ENCODE measurements around the gene TULP4.

DNA sequence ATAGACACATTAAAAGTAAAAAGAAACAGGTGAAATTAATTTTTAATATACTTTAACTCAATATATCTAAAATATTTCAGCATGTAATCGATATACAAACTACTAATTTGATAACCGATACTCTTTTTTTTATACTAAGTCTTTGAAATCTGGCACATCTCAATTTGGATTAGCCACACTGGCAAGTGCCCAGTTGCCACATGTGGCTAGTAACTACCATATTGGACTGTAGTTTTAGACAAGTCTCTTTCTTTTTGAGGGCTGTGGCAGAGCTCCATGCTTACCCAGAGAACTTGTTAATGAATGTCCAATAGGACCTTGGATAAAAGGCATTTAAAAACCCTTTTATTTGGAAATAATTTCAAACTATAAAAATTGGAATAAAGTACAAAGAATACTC is 17.8 kb downstream of the TULP4 start:
- no peak for TF ChIP-seq POLR2A (IDR thresholded peaks at IDR 0.05)
- TF ChIP-seq, protein P1, sequence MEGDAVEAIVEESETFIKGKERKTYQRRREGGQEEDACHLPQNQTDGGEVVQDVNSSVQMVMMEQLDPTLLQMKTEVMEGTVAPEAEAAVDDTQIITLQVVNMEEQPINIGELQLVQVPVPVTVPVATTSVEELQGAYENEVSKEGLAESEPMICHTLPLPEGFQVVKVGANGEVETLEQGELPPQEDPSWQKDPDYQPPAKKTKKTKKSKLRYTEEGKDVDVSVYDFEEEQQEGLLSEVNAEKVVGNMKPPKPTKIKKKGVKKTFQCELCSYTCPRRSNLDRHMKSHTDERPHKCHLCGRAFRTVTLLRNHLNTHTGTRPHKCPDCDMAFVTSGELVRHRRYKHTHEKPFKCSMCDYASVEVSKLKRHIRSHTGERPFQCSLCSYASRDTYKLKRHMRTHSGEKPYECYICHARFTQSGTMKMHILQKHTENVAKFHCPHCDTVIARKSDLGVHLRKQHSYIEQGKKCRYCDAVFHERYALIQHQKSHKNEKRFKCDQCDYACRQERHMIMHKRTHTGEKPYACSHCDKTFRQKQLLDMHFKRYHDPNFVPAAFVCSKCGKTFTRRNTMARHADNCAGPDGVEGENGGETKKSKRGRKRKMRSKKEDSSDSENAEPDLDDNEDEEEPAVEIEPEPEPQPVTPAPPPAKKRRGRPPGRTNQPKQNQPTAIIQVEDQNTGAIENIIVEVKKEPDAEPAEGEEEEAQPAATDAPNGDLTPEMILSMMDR (IDR thresholded peaks at IDR 0.05): no peak

Data from thyroid gland (tissue), 4 donors.